NB4 (cell line): Measurements from ENCODE around the gene KRTAP2-1.
A peak's percentile ranks its signal among the peaks of the same experiment; 100 is the strongest.
"Not testable (repeated sequence)": the region's sequence is repeated elsewhere in the genome, so short reads cannot be mapped to it uniquely, and the experiment has no call there.

ENCODE experiments used
- DNase-seq: peaks from one replicate; pipeline ENCODE4 v3.0.0; 2010; ENCODE audit warnings: low read depth
- H3K4me3 ChIP-seq: one replicate; pipeline ENCODE4 v1.5.1; 2011; ENCODE audit warnings: mild to moderate bottlenecking, low read depth, low read length, moderate library complexity
- CTCF ChIP-seq: IDR thresholded peaks from one replicate; pipeline ENCODE4 v1.5.1; 2012; ENCODE audit warnings: low read depth, low read length
- MAX ChIP-seq: IDR thresholded peaks from 2 replicates; pipeline ENCODE4 v1.6.1; 2011; ENCODE audit warnings: low read depth, low read length
- MYC ChIP-seq: IDR thresholded peaks from 2 replicates; pipeline ENCODE4 v1.6.1; 2011; ENCODE audit warnings: low read depth, low read length
- POLR2A ChIP-seq: IDR thresholded peaks from 2 replicates; pipeline ENCODE4 v1.6.1; 2011; ENCODE audit warnings: mild to moderate bottlenecking; ENCODE audit not compliant: insufficient read length; ENCODE audit errors: extremely low read depth

KRTAP2-1 gene

GRCh38 chr17:41037853-41038350 lies 9.2 kb downstream of the KRTAP2-1 start:
- no peak for DNase-seq
- TF ChIP-seq CTCF = no peak
- no peak for TF ChIP-seq MYC
- no peak for TF ChIP-seq POLR2A
- no peak for TF ChIP-seq MAX

GRCh38 chr17:41034346-41034935 lies 12.7 kb downstream of the KRTAP2-1 start, which contains the start of gene KRTAP1-3:
TSS of gene KRTAP1-3 (minus strand) at chr17:41034874. CDS start at chr17:41034821, 53 bp downstream.
- DNase-seq, H3K4me3 ChIP-seq: not testable (repeated sequence)

More at GRCh38 chr17:41037853-41038350, 9.2 kb downstream of the KRTAP2-1 start:
- no peak overlapping the region for H3K4me3 ChIP-seq

GRCh38 chr17:41029633-41030245 lies 17.4 kb downstream of the KRTAP2-1 start, which contains the start of gene KRTAP1-4:
TSS of gene KRTAP1-4 (minus strand) at chr17:41030195. CDS start at chr17:41030078, 117 bp downstream.
- TF ChIP-seq POLR2A (no peak), MAX (no peak), MYC (no peak), CTCF (no peak)
- H3K4me3 ChIP-seq = no peak within 1 kb of the TSS
- no peak for DNase-seq

- no peak within 1 kb of the TSS for H3K4me3 ChIP-seq
- DNase-seq = no peak
- TF ChIP-seq MYC = no peak
- no peak for TF ChIP-seq CTCF
- TF ChIP-seq POLR2A = no peak
- TF ChIP-seq MAX = no peak
Measured at GRCh38 chr17:41026715-41027471, 20.2 kb downstream of the KRTAP2-1 start, which contains the start of gene KRTAP1-5. TSS of gene KRTAP1-5 (minus strand) at chr17:41027208. CDS start at chr17:41027155, 53 bp downstream.

GRCh38 chr17:41024697-41025096 lies 22.4 kb downstream of the KRTAP2-1 start:
- H3K4me3 ChIP-seq = no peak overlapping the region
- peak; percentile 1 for DNase-seq
- TF ChIP-seq MAX = no peak
- no peak for TF ChIP-seq MYC
- TF ChIP-seq CTCF = no peak
- no peak for TF ChIP-seq POLR2A

- H3K4me3 ChIP-seq = no peak overlapping the region
- no peak for DNase-seq
- TF ChIP-seq POLR2A (no peak), CTCF (no peak), MAX (no peak), MYC (no peak)
Measured at GRCh38 chr17:41020336-41020735, 26.8 kb downstream of the KRTAP2-1 start.
